Measurements from ENCODE around the gene FBXW12. TPM values are rescaled to one million over a fixed set of nuclear protein-coding genes. Genes with fewer than 3 reads are reported as not detected.
A peak's percentile ranks its signal among the peaks of the same experiment; 100 is the strongest.

The FBXW12 gene
- total and polyA plus RNA-seq, 2 of the 8 experiments (the other 6 are each of a cell fraction or from before 2014, with no cell fraction given) = 0.35 to 0.85 TPM

DNA sequence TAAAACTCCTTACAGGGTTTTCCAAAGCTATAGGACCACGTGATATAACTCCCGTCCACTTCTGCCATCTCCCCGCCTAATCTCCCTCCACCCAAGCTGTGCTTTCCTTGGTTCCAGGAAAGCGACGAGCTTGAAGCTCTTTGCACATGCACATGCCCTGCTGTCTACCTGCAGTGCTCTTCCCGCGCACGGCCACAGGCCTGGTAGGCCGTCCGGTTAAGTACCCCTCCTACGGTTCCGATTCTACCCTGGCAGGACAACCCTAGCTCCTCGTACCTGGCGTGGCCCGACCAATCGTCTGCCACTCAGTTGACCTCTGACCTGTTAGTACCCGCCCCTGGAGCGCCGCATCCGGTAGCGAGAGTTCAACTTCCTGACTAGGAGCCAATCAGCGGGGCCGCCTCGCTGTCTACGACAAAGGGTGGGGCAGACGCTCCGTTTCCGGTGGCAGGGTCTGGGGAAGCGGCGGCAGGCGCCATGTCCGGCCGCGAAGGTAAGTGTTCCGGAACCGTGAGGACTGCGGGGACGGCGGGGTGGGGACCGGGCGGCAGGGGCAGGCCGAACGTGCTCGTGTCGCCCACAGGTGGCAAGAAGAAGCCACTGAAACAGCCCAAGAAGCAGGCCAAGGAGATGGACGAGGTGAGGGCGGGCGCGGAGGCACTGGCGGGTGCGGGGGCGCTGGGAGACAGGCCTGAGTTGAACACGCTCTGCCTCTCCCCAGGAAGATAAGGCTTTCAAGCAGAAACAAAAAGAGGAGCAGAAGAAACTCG lies 68.0 kb downstream of the FBXW12 start, which contains the start of the genes CCDC51 and TMA7:
Gene CCDC51, minus strand, starts transcription at position 300 of the 770 bp plus-strand sequence. CDS start 4,991 bp downstream, outside the sequence.
Gene TMA7, plus strand, starts transcription at position 438 of the 770 bp plus-strand sequence. Its CDS starts 40 bp downstream, at position 478.
- peaks cover 0 to 6% of the 10 kb centered on the region in 2 experiments for H4K20me1 ChIP-seq (replicated peaks in 1 of 2; ENCODE audit: control insufficient read depth in 1 of 2, insufficient read depth in 2 of 2, low read length in 2 of 2)
- H2BK5ac ChIP-seq (ENCODE audit: low read depth, low read length) = peak within 1 kb of the TSS; percentile 99
- H3K4me3 ChIP-seq (ENCODE audit: extremely low read depth in 1 of 4, insufficient read depth in 2 of 4, low read depth in 3 of 4, low read length in 4 of 4) = peak within 1 kb of the TSS; percentile 80 to 99 (median 94)
- H3K18ac ChIP-seq (ENCODE audit: extremely low read depth, low read length) = peak within 1 kb of the TSS; percentile 100
- H2BK15ac ChIP-seq (ENCODE audit: low read length) = peak within 1 kb of the TSS; percentile 99; the same call in 1 of the 2 replicates
- H2BK12ac ChIP-seq (ENCODE audit: low read depth, low read length) = peak within 1 kb of the TSS; percentile 97; the same call in 1 of the 2 replicates
- H3K4me2 ChIP-seq (ENCODE audit: insufficient read depth in 1 of 2, low read depth in 2 of 2, low read length in 2 of 2) = peak within 1 kb of the TSS; percentile 77 to 89
- H3K14ac ChIP-seq (ENCODE audit: insufficient read length) = no peak within 1 kb of the TSS
- peak within 1 kb of the TSS; percentile 80 for H3K27ac ChIP-seq (ENCODE audit: low read depth, low read length)
- peaks cover 0 to 8% (median 3%) of the 10 kb centered on the region in 4 experiments; a peak in 5 of 7 replicates for H3K4me1 ChIP-seq (replicated peaks in 1 of 4; ENCODE audit: control insufficient read depth in 3 of 4, insufficient read depth in 4 of 4, low read length in 3 of 4)
- FAIRE-seq (peak; percentile 84), DNase-seq (ENCODE audit: low read depth in 1 of 2, low spot score in 2 of 2) (peak; percentile 94 to 97)
- peak within 1 kb of the TSS; percentile 82 to 94 (median 87) for H3K9ac ChIP-seq (replicated peaks in 1 of 4; ENCODE audit: extremely low read depth in 1 of 4, low read depth in 3 of 4, low read length in 3 of 4)
- H3K27me3 ChIP-seq (replicated peaks in 1 of 4; ENCODE audit: control insufficient read depth in 3 of 4, extremely low read depth in 1 of 4, insufficient read depth in 3 of 4, low read length in 3 of 4) = no peaks in the 10 kb centered on the region
- peak within 1 kb of the TSS; percentile 54; the same call in 1 of the 2 replicates for H2AK5ac ChIP-seq (ENCODE audit: low read depth, low read length)
- peak within 1 kb of the TSS; percentile 97 for H4K8ac ChIP-seq (ENCODE audit: extremely low read depth, insufficient read depth, low read length)
- H4K5ac ChIP-seq (ENCODE audit: insufficient read length, low read depth, low read length) = peak within 1 kb of the TSS; percentile 97
- H3K79me1 ChIP-seq (ENCODE audit: low read depth, low read length) = peaks cover 8% of the 10 kb centered on the region
- H2BK120ac ChIP-seq (replicated peaks; ENCODE audit: low read depth, low read length) = peak within 1 kb of the TSS; percentile 94
- ChIA-PET POLR2A (ENCODE audit: partially characterized antibody) (interaction anchor here (0.6 to 10.3 kb wide), 34 partner anchors 10 to 567 kb away, joined by 3 to 233 read pairs (median 4); partner anchors contain the start of genes CDC25A, PFKFB4, PLXNB1 and SHISA5), CTCF (ENCODE audit: partially characterized antibody) (interaction anchor here (0.8 to 2.5 kb wide), 13 partner anchors 12 to 548 kb away, joined by 3 to 16 read pairs (median 5); partner anchors contain the start of gene PFKFB4)
- H3K4ac ChIP-seq (replicated peaks; ENCODE audit: insufficient read length, low read depth, low read length) = peak within 1 kb of the TSS; percentile 95
- H3K23ac ChIP-seq (ENCODE audit: insufficient read length) = no peak within 1 kb of the TSS
- peaks cover 3 to 27% (median 13%) of the 10 kb centered on the region in 4 experiments; a peak in 5 of 8 replicates for H3K36me3 ChIP-seq (ENCODE audit: control insufficient read depth in 2 of 4, insufficient read depth in 4 of 4, low read length in 3 of 4)
- H2AFZ ChIP-seq (ENCODE audit: low read length) = peak within 1 kb of the TSS; percentile 24; the same call in 1 of the 2 replicates
- 0 out of 2 replicates have a peak within 1 kb of the TSS, but pooled peaks have one; percentile 61 for H2BK20ac ChIP-seq (ENCODE audit: low read length)
- H3K23me2 ChIP-seq (ENCODE audit: low read depth, low read length) = peaks cover 3% of the 10 kb centered on the region; the same call in 1 of the 2 replicates
- no peaks in the 10 kb centered on the region for H3K9me3 ChIP-seq (ENCODE audit: insufficient read depth in 2 of 2, low read depth in 1 of 2, low read length in 1 of 2)
- peak within 1 kb of the TSS; percentile 91 for H4K91ac ChIP-seq (replicated peaks; ENCODE audit: insufficient read length, low read length)
- H3K79me2 ChIP-seq (ENCODE audit: control insufficient read depth in 1 of 2, insufficient read depth in 2 of 2, low read length in 2 of 2) = peaks cover 5 to 40% of the 10 kb centered on the region in 2 experiments; a peak in 3 of 4 replicates
- H3K56ac ChIP-seq (replicated peaks; ENCODE audit: insufficient read length, low read depth, low read length) = peak within 1 kb of the TSS; percentile 83
- WGBS, 2 experiments (ENCODE audit: extremely low coverage in 1 of 2, insufficient coverage in 1 of 2, insufficient read length in 1 of 2, insufficient replicate concordance in 2 of 2, low coverage in 1 of 2, low lambda C conversion rate in 2 of 2, missing lambda C conversion rate in 1 of 2) = 2% methylated on average over 54 of the region's 54 CpGs; no CpG with 5 or more reads in 1 of the 2 experiments
- TF ChIP-seq NANOG (IDR thresholded peaks at IDR 0.05; ENCODE audit: insufficient read depth, low read depth, low read length, poor library complexity, severe bottlenecking) (peak; percentile 41), HDAC6 (IDR thresholded peaks at IDR 0.05; ENCODE audit: low read depth, low read length) (no peak), EP300 (IDR thresholded peaks at IDR 0.05; ENCODE audit: borderline replicate concordance in 1 of 2, low read depth in 2 of 2, low read length in 2 of 2) (no peak), RXRA (IDR thresholded peaks at IDR 0.05; ENCODE audit: insufficient read depth, low read depth, low read length) (no peak), SIX5 (IDR thresholded peaks at IDR 0.05; ENCODE audit: low read depth, low read length) (no peak), BACH1 (IDR thresholded peaks at IDR 0.05; ENCODE audit: low read length) (no peak), GTF2F1 (IDR thresholded peaks at IDR 0.05; ENCODE audit: borderline replicate concordance, low read depth, low read length) (no peak), CEBPB (IDR thresholded peaks at IDR 0.05; ENCODE audit: low read depth, low read length) (no peak), MAFK (IDR thresholded peaks at IDR 0.05; ENCODE audit: low read depth, low read length) (no peak), TBP (IDR thresholded peaks at IDR 0.05; ENCODE audit: low read depth, low read length) (peak; percentile 72; the same call in 1 of the 2 replicates), SP2 (IDR thresholded peaks at IDR 0.05; ENCODE audit: low read length) (no peak)

Measured in H1 (cell line).